ENCODE measurements around the gene RBM34.
"Not testable (repeated sequence)": the region's sequence is repeated elsewhere in the genome, so short reads cannot be mapped to it uniquely, and the experiment has no call there.

Gene RBM34

GRCh38 chr1:235112297-235113182 is 48.5 kb downstream of the RBM34 start:
- DNase-seq, result no peak

- DNase-seq, result no peak
Observed at GRCh38 chr1:235111107-235111506, 49.9 kb downstream of the RBM34 start.

- DNase-seq, result no peak
Observed at GRCh38 chr1:235108876-235109275, 52.2 kb downstream of the RBM34 start.

- no peak for DNase-seq
Observed at GRCh38 chr1:235108185-235108593, 52.9 kb downstream of the RBM34 start.

- no peak for DNase-seq
Observed at GRCh38 chr1:235107368-235108184, 53.5 kb downstream of the RBM34 start.

- no peak for DNase-seq
Observed at GRCh38 chr1:235106457-235106856, 54.6 kb downstream of the RBM34 start.

- DNase-seq, result no peak
Observed at GRCh38 chr1:235105051-235106043, 55.7 kb downstream of the RBM34 start.

- no peak for DNase-seq
Observed at GRCh38 chr1:235102993-235103411, 58.0 kb downstream of the RBM34 start.

GRCh38 chr1:235102259-235102582 is 58.8 kb downstream of the RBM34 start:
- no peak for DNase-seq

- no peak for DNase-seq
Observed at GRCh38 chr1:235101558-235102258, 59.3 kb downstream of the RBM34 start.

- no peak for DNase-seq
Observed at GRCh38 chr1:235100194-235100772, 60.8 kb downstream of the RBM34 start.

GRCh38 chr1:235098991-235099390 is 62.1 kb downstream of the RBM34 start:
- no peak for DNase-seq

- no peak for DNase-seq
Observed at GRCh38 chr1:235098547-235098946, 62.5 kb downstream of the RBM34 start.

- not testable (repeated sequence) for DNase-seq
Observed at GRCh38 chr1:235097501-235097900, 63.5 kb downstream of the RBM34 start.

GRCh38 chr1:235095938-235096562 is 65.0 kb downstream of the RBM34 start:
- no peak for DNase-seq

GRCh38 chr1:235093696-235094592 is 67.1 kb downstream of the RBM34 start:
- peak; percentile 85 for DNase-seq

- DNase-seq, result no peak
Observed at GRCh38 chr1:235093013-235093695, 67.9 kb downstream of the RBM34 start.

GRCh38 chr1:235092415-235092814 is 68.6 kb downstream of the RBM34 start:
- not testable (repeated sequence) for DNase-seq

- DNase-seq, result not testable (repeated sequence)
Observed at GRCh38 chr1:235092045-235092406, 69.0 kb downstream of the RBM34 start.

All from activated naive CD4-positive, alpha-beta T cell treated with anti-CD3 and anti-CD28 coated beads, Interleukin-2, amount 50 U/mL, for 16 hours (primary cell).